GM19328 (cell line): Measurements from ENCODE around the gene PAX4.

Experiments
- ATAC-seq: cut with Tn5 transposase; IDR thresholded peaks from one replicate; pipeline ENCODE4 v1.9.1; 2021; ENCODE audit warnings: mild to moderate bottlenecking, moderate library complexity; ENCODE audit not compliant: unreplicated experiment

The PAX4 gene

DNA sequence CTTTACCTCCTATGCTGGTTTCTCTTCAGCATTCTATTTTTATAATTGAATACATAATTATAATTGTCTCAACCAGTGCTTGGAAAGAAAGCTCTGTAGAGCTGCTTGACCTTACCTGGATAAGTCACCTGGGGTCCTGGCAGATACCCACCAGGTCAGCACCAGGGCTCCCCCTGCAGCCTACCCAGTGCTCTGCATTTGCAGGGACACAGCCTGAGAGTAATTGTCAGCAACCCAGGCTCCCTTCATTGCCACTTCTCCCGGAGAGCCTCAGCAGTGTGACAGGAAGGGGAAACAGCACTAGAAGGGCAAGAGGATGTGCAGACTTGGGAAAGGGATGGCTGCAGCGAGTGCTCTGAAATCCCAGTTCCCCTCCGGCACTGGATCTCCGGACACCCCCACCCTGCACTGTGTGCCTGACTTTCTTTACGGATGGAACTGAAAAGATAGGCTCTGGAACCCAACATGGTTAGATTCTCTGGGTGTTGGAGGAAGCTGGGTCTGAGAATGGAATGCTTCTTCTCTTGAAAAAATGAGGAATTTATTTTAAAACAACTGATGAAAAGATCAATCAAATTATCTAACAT is 11.4 kb upstream of the PAX4 start:
- ATAC-seq, result peak; percentile 69

DNA sequence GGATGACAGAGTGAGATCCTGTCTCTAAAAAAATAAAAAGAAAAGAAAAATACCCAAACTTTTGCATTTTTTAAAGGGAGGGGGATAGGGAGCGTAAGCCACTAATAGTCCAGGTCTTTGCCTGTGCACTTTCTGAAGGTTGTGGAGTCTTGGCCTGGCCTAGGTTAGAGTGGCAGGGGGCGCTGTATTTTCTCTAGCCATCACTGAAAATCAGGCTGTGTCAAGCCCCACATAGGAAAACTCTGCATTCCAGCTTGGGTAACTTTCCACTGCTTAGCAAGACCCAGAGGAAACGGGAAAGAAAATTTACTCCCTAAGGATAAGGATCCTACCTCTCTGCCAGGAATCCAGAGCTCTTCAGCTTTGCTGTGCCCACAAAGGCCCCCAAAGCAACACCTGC is 10.5 kb upstream of the PAX4 start:
- no peak for ATAC-seq

DNA sequence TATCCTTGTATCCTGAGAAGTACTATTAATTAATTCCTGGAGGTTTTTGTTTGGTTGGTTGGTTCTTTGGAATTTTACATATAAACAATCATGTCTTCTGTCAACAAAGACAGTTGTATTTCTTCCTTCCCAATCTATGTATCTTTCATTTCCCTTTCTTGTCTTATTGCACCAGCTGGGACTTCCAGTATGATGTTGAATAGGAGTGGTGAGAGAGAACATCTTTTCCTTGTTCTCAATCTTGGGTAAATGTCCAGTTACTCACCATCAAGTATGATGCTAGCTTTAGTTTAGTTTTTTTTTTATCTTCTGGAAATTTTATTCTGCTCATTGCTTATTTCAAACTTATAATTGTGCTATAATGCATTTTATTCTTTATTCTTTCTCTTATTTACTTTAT is 7.4 kb upstream of the PAX4 start:
- ATAC-seq, result no peak

DNA sequence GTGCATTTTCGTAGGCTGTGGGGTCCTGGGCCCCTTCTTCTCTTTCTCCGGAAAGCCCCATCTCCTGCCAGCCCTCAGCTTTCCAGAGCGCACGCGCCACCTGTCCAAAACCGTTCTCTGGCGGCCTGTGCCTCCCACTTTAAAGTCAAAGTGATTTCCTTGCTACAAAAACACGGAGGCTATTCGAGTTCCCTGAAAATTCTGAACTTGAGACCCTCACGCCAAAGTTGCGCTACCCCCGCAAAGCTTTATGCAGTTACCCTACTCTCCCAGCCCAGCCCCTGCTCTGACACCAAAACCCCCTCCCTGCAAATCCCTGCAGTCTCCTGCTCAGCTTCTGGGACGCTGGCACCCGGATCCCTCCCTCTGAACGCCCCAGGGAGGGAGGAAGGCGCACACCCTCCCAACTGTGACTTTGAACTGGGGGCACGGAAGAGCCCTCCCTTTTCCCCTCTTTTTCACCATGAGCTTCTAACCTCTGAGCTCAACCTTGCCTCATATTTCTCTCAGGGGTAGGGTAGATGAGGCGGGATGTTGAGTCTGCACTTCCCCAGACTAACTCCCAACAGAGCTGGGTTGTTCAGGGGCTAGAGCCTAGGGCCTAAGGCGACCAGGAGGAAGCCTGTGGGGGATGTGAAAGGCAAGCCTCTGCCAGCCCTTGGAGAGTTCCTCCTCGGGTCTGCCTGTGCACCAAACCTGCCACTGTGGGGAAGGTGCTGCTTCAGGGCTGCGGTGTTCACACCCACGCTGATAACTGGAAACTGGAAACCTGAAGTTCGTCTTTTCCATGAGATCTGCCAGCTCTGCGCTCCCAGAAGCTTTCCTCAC is 2.7 kb upstream of the PAX4 start:
- no peak for ATAC-seq

DNA sequence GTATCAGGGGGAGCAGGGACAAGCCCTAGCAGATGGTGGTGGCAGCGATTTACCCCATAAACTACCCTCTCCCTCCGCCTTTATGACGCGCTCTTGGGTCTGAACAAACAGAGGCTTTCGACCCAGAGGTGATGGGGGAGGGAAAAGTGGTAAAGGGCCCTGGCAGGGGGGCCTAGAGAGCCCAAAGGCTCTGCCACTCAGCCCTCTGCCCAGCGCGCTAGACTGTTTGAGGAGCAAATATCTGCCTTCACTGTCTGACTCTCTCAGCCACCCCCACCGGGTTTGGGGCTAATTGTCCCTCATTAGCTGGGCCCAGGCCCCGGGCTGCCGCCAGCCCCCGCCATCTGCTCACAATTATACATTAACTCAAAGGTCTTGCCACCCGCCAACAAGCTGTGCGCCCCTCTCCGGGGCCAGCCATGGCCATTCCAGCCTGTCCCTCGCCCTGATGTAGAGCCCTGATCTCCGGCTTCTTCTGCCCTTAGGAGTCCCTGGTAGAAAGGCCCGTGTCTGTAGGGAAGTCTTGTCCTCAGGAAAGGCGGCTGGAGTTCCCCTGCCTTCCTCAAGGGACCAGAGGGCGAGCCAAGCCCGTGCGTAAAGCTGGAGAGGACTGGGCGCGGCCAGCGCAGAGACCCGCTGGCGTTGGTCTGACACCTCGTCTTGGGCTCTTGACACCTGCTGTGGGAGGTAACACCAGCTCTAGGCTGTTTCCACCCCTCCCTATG is 1.9 kb upstream of the PAX4 start:
- ATAC-seq, result no peak

DNA sequence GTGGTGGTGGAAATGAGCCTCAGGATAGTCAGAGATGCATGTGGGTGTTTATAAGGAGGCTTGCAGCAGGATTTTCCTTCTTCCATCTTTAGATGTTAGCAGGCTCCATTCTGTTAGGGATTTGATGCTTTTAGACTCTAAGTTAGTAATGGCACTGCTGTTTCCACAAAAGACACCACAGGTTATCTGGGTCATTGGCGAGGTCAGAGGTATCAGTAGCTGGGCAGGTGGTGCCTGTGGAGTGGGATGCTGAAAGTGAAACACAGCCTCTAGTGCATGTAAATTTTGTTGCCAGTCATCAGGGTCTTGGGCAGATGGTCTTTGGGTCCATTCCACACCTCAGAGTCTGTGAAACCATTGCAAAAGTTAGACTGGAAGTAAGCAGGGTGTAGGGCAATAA is 833 bp upstream of the PAX4 start:
- ATAC-seq, result no peak

DNA sequence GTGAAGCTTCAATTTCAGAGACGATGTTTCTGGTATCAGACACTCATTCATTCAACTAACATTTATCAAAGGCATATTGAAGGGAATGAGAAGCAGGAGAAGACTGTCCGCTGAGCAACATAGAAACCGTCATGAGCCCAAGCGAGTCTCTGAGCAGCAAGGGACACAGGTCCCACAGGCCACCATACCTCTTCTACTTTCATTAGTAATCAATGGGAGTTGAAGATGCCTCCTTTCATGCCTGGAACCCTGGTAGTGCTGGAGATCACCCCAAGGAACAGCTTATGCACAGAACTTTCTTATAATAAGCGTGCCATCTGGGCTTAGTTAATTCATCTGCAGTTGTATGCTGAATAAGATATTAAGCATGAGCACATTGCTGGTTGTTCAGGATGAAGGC is 1.2 kb downstream of the PAX4 start:
- no peak for ATAC-seq

DNA sequence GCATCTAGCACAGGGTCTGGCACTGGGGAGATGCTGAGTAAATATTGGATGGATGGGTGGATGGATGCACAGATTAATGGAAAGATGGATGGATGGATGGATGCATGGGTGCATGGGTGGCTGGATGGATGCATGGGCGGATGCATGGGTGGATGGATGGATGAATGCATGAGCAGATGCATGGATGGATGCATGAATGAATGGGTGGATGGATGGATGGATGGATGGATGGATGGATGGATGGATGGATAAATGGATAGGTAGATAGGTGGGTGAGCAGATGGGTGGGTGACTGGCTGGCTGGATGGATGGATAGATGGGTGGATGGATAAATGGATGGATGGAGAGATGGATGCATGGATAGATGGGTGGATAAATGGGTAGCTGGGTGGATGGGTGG is 5.7 kb downstream of the PAX4 start:
- ATAC-seq, result no peak

DNA sequence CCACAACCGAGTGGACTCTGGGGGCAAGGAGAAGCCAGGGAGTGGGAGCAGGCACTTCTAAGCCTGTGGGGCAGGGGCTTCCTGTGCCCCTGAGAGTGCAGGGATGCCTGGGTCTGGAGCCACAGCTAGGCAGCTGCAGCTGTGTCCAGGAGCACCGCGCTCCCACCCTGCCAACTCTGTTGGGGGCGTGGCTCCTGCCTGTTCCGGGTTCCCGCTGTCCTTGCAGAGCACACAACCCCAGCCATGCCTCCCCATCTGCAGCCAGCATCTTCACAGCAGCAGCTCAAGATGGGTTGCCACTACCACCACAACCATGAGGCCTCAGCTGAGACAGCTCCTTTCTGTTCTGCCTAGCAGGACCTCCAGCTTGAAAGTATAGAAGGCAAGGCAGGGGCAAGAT is 8.6 kb downstream of the PAX4 start:
- ATAC-seq, result no peak

DNA sequence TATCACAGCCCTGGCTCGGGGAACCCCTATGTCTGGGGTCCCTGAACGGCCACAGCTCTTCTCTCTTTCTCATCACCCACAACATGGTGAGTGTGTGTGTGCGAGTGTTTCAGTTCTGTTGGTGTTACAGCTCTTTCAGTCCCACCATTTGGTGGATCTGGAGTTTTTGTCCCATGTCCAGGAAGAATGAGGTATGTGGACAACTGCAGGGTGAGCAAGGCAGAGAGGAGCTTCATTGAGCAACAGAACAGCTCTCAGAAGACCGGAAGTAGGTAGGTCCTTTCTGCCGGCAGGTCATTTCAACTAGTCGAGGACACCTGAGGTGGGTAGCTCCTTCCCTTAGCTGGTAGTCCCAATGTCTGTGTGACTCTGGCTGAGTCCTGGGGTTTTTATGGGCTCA is 9.5 kb downstream of the PAX4 start:
- no peak for ATAC-seq

DNA sequence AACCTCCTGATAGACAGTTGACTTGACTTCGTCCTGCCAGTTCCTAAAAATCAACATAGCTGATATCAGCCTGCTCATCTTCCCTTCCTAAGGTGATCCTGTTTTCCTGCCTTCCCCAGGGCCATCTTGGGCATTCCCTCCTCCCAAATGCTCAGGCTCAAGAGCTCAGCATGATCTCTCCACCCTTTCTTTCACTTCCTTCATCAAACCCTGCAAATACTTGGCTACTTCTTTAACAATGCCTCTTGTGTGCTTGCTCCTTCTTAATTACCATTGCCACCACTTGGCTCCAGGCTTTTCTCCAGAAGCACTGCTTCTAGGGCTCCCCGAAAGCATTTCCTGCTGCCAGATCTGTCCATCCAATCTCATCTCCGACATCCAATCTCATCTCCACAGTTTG is 17.1 kb downstream of the PAX4 start:
- no peak for ATAC-seq

DNA sequence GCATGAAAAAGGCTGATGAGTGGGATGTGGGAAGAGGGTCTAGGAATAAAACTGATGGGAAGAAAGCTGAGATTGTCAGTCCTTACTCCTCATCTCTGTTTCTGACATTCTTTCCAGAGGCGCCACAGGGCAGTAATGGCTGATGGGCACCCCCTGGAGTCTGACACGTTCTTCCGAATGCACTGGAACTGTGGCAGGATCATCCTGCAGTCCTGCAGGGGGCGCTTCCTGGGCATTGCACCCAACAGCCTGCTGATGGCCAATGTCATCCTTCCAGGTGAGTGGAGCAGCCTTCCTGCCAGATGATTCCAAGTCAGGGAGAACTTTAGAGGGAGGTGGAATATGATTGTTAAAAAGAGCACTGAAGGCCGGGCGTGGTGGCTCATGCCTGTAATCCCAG is 19.6 kb downstream of the PAX4 start:
- no peak for ATAC-seq

DNA sequence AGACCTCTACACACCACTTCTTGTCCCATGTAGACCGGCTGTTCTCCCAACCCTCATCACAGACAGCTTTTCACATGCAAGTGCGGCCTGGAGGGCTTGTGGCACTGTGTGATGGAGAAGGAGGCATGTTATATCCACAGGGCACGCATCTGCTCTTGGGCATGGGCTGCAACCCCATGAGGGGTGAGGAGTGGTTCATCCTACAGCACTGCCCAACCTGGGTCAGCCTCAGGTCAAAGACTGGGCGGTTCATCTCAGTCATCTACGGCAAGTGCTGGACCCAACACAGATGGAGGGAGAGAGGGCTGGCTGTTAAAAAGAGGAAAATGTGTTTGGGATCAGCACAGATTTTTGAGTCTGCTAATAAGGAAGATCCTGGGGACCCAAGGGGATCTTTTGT is 22.2 kb downstream of the PAX4 start:
- ATAC-seq, result no peak

DNA sequence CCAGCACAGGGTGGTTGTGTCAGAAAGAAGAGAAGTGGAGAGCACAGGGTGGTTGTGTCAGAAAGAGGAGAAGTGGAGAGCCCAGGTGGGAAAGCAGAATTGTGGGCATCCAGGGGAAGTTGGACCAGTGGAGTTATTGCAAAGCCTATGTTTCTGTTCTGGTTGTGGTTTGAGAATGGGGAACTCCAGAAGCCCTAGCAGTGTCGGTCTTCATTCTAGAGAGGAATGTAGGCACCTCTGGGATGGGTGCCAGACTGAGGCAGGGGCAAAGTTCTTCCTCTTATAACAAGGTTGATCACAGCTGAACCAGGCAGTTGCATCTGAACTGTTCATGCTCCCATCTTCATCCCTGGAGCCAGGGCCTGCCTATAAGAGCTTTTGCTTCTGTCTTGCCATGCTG is 23.5 kb downstream of the PAX4 start:
- ATAC-seq, result no peak

DNA sequence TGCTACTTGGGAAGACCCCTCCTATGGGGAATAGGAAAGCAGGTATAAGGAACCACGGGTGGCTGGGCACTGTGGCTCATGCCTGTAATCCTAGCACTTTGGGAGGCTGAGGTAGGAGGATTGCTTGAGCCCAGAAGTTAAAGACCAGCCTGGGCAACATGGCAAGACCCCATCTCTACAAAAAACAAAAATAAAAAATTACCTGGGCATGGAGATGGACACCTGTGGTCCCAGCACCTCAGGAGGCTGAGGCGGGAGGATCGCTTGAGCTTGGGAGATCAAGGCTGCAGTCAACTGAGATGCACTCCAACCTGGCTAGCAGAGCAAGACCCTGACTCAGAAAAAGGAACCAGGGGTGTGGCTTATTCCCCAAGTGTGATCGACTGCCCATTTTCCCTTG is 25.4 kb downstream of the PAX4 start:
- no peak for ATAC-seq

DNA sequence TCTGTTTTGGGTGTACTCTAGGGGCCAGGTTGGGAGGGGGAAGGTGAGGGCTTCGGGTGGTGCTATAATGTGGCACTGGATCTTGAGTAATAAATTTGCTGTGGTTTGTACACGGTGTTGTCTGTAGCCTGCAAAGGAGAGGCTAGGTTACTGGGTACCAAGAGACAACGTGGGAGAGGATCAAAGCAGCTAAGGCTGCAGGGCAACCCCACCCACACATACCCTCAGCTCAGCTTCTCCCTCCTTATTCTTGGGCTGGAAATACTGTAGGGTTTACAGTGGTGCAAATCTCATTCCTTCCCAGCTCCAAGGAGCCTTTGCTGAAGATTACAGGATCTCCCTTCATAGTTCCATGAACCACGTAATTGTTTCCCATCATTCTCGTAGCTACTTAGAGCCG is 26.4 kb downstream of the PAX4 start:
- no peak for ATAC-seq

DNA sequence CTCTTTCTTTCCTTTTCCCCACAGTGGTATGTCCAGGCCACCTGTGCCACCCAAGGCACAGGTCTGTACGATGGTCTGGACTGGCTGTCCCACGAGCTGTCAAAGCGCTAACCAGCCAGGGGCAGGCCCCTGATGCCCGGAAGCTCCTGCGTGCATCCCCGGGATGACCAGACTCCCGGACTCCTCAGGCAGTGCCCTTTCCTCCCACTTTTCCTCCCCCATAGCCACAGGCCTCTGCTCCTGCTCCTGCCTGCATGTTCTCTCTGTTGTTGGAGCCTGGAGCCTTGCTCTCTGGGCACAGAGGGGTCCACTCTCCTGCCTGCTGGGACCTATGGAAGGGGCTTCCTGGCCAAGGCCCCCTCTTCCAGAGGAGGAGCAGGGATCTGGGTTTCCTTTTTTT is 26.8 kb downstream of the PAX4 start:
- no peak for ATAC-seq

DNA sequence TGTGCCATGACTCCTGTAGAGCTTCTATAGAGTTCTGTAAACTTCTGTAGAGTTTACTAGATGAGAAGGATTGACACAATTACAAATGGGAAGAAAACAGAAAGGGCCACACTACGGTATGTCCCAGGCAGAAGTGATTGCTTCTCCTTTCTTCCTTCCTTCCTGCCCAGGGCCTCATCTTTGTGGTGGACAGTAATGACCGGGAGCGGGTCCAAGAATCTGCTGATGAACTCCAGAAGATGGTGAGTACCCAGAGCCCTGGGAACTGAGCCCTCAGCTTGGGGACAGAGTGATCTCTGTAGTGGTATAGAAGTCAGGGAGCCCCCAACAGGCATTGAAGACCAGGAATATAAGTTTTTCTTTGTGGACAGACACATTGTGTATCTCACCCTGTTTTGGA is 28.0 kb downstream of the PAX4 start:
- no peak for ATAC-seq

DNA sequence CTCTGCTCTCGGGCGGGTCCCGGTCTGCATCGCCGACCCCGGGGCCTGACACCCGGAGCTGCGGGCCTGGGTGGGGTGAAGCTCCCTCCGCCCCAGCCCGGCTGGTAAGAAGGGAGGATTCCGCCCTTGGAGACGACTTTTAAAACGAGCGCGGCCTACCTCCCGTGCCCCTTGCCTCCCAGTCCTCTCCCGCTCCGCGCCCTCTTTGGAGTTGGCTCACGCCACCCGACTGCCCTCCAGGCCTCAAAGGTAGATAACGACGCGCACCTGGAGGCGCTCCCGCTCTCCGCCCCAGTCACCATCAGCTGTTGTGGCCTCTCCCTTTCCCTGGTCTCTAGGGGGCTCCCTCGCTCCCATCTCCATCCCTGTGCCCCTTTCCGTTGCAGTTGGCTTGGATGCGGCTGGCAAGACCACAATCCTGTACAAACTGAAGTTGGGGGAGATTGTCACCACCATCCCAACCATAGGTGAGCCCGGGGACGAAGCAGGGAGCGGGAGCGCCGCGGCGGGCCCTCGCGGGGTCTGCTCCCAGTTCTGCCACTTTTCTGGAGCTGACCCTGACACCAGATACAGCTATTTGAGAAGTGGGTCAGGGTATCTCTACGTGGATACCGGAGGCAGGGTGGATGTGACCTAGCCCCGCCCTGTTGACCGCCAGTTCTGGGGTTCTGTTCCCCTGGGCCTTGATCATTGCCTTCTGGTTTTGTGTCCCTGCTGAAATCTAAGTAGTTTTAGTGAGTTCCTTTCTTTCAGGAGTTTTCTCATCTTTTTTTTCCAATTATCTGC is 29.1 kb downstream of the PAX4 start:
- ATAC-seq, result peak; percentile 5

DNA sequence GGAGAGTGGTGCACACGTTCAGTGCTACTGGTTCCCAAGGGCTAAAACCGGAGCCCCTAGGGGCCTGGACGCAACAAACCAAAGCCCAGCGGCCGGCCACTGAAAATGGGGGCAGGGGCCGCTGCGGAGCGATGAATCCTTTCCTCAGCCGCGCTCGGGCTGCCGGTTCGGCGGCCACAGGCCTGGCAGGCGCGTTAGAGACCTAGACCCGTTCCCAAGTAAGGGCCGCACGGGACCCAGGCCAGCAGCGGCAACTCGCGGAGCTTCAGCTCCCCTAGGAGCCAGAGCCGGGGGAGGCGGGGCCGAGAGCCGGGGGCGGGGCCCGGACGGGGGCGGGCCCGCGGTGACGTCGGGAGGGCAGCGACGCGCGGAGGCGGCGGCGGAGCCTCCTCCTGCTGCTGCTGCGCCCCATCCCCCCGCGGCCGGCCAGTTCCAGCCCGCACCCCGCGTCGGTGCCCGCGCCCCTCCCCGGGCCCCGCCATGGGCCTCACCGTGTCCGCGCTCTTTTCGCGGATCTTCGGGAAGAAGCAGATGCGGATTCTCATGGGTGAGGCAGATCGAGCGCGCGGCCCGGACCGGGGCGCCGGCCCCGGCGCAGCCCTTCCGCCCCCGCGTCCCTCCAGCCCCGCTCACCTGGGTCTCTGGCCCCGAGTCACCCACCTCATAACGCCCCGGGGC is 29.8 kb downstream of the PAX4 start, which contains the start of gene ARF5:
Gene ARF5, plus strand, starts transcription at position 393 of the 678 bp plus-strand sequence. Its CDS starts 88 bp downstream, at position 481.
- ATAC-seq, result peak; percentile 50

DNA sequence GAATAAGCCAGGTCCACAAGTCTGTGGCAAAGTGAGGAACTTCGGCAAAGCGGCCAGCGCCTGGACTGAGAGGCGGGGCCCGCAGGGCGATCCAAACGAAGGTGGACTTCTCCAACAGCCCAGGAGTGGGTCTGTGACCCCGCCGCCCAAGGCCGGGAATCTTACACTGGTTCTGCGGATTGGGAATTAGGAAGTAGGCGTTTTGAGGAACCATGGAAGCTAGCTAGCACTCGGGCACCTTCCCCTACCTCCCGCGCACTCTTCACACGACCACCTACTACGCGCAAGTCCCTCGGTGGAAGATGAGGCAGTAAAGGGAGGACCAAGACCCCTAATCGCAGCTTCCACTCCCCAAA is 30.3 kb downstream of the PAX4 start:
- no peak for ATAC-seq
